Measurements from ENCODE around the gene NRDC.

NRDC gene

DNA sequence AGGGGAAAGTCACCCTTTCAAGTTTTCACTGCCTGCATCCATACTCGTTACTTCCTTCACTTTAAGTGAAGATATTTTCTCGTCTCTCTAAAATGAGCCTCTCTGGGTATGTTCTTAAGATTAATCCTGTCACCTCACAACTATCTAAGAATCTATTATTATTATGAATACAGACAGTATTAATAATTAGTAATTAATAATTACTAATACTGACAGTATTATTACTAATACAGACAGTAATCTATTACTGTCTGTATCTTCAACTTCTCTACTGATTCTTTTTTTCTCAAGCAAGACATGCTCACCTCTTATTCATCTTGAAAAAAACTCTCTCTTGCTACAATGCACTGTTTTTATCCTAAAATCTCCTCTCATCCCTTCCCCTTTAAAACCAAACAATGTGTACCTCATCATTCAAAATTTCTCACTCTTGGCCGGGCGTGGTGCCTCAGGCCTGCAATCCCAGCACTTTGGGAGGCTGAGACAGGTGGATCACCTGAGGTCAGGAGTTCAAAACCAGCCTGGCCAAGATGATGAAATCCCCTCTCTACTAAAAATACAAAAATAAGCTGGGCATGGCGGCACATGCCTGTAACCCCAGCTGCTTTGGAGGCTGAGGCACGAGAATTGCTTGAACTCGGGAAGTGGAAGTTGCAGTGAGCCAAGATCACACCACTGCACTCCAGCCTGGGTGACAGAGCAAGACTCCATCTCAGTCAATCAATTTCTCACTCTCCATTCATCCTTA, 7.8 kb downstream of the NRDC start:
- FAIRE-seq (no peak), DNase-seq (ENCODE audit: insufficient read length, low spot score) (no peak)
- TF ChIP-seq POLR2A (IDR thresholded peaks at IDR 0.05; ENCODE audit: low read depth, low read length): no peak

DNA sequence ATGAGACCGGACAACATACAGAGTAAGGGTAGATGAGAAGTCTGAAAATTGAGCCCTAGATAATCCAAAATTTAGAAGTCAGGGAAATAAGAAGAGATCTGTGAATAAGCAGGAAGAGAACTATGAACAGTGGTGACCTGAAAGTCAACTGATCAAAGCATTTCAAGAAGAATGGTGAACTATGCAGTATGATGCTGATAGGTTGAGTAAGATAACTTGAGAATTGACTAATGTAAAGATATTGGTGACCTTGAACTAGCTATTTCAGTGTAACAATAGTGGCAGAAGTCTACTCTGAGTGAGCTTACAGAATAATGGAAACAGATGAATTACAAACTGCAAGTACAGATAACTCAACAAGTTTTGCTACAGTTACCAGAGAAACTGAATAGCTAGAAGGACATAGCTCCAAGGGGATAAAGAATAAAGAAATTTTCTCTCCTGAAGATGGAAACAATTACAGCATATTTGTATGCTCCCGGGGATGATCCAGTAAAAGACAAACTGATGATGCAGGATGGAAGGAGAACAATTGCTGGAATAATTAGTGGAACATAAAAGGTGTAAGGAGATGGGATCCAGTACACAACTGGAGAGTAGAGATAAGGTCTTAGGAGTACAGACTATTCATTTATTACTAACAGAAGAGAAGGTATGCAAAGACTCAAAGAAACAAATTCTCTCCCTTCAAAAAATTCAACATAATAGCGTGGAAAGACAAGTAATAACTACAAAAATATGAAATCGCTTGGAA, 10.9 kb downstream of the NRDC start:
- DNase-seq (ENCODE audit: insufficient read length, low spot score) (no peak), FAIRE-seq (peak; percentile 20)
- TF ChIP-seq POLR2A (IDR thresholded peaks at IDR 0.05; ENCODE audit: low read depth, low read length): no peak

DNA sequence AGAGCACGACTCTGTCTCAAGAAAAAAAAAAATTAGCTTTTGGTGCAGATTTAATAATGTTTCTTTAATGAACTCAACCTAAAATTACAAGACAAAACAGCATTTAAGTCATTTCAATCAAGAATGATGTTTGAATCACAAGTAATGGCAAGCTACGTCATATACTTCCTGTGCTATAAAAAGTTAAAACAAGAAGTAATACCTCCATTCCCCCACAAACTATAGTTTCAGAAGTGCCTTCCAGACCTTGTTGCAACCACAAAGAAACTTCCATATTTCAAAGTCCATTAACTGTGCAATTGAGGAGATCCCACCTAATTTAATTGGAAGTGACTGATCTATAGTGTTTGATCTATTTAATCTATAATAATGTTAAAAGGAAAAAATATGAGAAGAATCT, 15.1 kb downstream of the NRDC start:
- FAIRE-seq: no peak
- no peak for TF ChIP-seq POLR2A (IDR thresholded peaks at IDR 0.05; ENCODE audit: low read depth, low read length)
- no peak for DNase-seq (ENCODE audit: insufficient read length, low spot score)

DNA sequence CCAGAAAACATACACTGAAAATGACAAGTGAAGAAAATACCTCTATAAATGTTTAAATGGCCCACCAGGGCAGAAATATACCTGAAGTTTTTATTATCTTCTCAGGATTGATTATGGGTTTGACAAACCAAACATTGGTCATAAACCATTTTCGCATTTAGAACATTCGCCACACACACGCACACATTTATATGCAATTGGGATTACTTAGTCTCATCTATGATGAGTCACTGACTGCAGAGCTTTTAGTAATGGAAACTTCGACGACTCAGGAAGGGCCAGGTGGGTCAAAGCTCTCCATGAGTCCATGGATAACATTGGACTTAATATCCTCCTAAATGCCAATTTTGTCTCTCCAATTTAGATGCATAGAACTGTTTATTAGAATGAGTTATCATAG, 16.9 kb downstream of the NRDC start:
- no peak for TF ChIP-seq POLR2A (IDR thresholded peaks at IDR 0.05; ENCODE audit: low read depth, low read length)
- FAIRE-seq (no peak), DNase-seq (ENCODE audit: insufficient read length, low spot score) (no peak)

DNA sequence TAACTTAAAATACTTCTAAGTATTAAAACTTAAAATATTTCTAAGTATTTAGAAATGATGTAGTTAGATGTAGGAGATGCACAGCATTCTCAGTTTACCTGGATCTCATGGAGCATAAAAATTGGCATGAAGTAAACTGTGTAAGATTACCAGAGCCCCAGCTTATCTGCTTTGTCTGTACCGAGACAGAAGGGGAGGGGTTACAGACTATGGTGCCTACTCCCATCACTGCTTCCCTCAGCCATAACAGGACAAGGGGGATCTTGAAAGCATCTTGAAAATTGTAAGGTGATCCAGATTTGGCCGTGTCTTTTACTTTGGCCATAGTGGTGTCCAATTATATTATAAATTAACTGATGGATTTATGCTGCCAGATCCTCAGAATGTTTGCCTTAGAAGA, 18.8 kb downstream of the NRDC start:
- TF ChIP-seq POLR2A (IDR thresholded peaks at IDR 0.05; ENCODE audit: low read depth, low read length): no peak
- FAIRE-seq: no peak
- no peak for DNase-seq (ENCODE audit: insufficient read length, low spot score)

DNA sequence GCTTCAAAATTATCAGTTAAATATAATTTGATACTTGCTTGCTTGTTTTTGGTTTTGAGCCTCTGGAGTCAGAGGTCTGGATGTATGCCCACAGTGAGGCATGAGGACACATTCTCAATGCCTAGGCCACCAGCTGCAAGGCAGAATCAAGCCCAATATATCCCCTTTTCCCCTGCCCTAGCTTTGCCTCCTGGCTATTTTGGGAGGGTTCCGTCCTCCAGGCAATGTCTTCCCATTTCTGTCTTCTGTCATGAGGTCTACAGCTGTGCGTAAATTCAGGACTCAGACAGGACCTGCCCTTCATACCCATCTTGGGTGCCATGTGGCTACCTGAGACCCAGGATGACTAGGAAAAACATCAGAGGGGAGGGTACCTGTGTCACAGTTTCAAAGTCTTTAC, 19.2 kb downstream of the NRDC start:
- TF ChIP-seq POLR2A (IDR thresholded peaks at IDR 0.05; ENCODE audit: low read depth, low read length): no peak
- FAIRE-seq: no peak
- DNase-seq (ENCODE audit: insufficient read length, low spot score): no peak

DNA sequence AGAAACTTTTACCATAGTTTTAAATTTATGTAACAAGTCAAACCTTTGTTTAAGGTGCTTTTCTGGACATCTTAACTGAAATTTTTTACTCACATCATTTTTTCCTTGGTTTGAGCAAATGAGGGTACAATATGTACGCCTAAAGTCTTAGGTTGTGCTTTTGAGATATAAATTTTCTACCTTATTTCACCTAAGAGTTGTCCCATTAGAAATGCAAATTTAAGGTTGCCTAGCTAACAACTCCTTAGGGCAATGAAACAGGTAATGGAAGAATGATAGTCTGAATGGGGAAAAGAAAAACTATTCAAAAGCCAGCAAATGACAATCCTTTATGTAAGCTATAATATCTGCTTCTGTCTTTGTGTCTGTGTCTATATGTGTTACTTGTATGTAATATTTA, 19.6 kb downstream of the NRDC start:
- FAIRE-seq (no peak), DNase-seq (ENCODE audit: insufficient read length, low spot score) (no peak)
- TF ChIP-seq POLR2A (IDR thresholded peaks at IDR 0.05; ENCODE audit: low read depth, low read length): no peak

DNA sequence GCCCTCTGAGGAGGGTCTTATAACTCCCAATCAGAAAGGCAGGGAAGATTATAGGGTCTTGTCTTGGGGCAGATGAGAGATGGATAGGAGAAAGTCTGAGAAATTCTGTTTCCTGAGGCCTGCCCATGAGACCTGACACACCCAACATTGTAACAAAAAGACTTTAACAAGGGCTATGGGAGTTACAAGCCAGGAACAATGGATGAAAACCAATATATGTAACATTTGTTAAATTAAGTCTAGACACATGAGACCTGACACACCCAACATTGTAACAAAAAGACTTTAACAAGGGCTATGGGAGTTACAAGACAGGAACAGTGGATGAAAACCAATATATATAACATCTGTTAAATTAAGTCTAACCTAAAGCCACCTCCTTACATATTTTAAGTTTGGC, 21.8 kb downstream of the NRDC start:
- FAIRE-seq (no peak), DNase-seq (ENCODE audit: insufficient read length, low spot score) (no peak)
- no peak for TF ChIP-seq POLR2A (IDR thresholded peaks at IDR 0.05; ENCODE audit: low read depth, low read length)

DNA sequence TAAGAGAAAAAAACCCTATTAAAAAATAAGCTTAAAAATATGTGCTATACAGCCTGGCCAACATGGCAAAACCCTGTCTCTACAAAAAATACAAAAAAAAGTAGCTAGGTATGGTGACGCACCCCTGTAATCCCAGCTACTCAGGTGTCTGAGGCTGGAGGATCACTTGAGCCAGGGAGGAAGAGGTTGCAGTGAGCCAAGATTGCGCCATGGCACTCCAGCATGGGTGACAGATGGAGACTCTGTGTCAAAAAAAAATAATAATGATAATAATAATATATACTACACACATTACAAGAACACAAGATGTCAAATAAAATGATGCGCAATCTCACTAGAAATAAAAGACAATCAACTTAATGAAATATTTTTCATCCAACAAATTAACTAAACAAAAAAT, 22.9 kb downstream of the NRDC start:
- DNase-seq (ENCODE audit: insufficient read length, low spot score) (no peak), FAIRE-seq (no peak)
- TF ChIP-seq POLR2A (IDR thresholded peaks at IDR 0.05; ENCODE audit: low read depth, low read length): no peak

DNA sequence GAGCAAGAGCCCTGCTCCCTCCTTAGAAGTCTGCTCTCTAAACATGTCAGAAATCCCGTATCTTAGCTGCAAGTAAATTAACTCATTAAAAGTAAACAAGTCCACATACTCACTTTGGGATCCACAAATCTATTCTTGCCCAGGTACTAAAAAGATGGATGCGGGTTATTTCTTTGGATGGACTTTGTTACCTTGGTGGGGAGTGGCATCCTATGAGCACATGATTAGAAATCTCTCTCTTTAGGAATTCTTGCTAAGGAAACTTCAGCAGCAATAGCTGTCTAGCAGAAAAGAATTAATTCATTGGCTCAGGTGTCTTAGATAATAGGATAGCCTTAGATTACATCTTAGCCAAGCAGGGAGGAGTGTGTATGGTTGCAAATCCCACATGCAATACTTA, 25.2 kb downstream of the NRDC start:
- FAIRE-seq (no peak), DNase-seq (ENCODE audit: insufficient read length, low spot score) (no peak)
- TF ChIP-seq POLR2A (IDR thresholded peaks at IDR 0.05; ENCODE audit: low read depth, low read length): no peak

DNA sequence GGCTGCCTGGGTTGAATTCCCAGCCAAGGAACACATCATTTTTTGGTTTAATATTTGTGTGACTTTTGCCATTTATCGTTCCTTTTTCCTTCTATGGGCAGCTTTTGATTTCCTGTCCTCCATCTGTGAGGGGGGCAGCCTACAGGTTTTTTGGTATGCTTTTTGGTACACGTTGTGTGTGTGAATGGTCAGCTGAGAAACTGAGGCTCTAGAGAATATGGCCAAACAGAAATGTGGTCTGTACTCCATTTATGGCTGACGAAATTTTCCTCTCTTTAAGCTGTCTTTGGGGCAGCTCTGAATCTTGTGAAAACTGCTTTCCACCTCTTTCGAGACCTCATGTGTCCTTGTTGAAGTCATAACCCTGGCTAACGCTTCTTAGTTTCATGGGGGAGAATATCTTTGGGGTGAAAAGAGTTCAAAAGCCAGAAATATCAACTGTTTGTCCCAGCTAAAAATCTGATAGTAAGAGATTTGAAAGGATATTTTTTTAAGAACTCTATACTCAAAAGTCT, 26.6 kb downstream of the NRDC start:
- no peak for TF ChIP-seq POLR2A (IDR thresholded peaks at IDR 0.05; ENCODE audit: low read depth, low read length)
- DNase-seq (ENCODE audit: insufficient read length, low spot score): no peak
- no peak for FAIRE-seq

DNA sequence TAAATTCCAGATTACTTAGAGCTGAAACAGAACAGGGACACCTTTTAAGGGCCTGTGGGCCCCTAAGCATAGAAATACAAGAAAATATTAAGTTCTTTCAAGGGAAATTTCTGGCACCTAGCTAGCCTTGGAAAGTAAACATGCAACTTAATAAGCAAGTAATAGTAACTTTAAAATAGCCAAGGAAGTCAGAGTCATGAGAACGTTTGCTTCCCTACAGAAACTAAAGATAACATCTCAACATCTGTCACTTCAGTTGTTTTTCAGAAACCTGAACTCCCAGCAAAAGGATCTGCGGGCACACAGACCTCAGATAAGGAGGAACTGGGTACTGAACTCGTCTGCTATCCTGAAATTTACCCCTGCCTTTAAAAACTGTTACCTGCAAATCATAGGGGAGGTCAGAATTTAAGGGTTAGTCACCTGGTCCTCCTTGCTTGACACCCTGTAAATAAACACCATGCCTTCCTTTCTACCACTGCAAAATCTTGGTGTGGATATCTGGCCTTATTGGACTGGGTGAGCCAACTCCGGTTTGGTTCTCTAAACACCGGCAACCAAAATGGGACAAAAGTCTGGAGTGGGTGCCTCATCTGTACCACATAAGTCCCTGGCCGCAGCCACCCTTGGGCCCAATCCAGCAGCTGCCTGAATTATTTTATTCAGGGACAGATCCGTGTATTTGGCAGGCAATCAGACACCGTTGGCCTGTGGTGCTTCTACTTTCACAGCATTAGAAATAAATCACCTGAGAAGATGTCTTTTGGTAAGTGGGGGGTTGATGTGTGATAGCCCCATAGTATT, 27.9 kb downstream of the NRDC start:
- no peak for TF ChIP-seq POLR2A (IDR thresholded peaks at IDR 0.05; ENCODE audit: low read depth, low read length)
- no peak for FAIRE-seq
- no peak for DNase-seq (ENCODE audit: insufficient read length, low spot score)

DNA sequence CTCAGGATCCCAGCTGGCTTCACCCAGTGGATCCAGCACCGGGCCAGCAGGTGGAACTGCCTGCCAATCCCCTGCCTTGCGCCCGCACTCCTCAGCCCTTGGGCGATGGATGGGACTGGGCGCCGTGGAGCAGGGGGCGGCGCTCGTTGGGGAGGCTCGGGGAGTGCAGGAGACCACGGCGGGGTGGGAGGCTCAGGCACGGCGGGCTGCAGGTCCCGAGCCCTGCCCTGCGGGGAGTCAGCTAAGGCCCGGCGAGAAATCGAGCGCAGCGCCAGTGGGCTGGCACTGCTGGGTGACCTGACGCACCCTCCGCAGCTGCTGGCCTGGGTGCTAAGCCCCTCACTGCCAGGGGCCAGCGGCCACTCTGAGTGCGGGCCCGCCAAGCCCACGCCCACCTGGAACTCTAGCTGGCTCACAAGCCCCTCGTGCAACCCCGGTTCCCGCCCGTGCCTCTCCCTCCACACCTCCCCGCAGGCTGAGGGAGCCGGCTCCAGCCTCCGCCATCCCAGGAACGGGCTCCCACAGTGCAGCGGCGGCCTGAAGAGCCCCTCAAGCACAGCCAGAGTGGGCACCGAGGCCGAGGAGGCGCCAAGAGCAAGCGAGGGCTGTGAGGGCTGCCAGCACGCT, 31.1 kb downstream of the NRDC start:
- no peak for TF ChIP-seq POLR2A (IDR thresholded peaks at IDR 0.05; ENCODE audit: low read depth, low read length)
- FAIRE-seq (no peak), DNase-seq (ENCODE audit: insufficient read length, low spot score) (no peak)

DNA sequence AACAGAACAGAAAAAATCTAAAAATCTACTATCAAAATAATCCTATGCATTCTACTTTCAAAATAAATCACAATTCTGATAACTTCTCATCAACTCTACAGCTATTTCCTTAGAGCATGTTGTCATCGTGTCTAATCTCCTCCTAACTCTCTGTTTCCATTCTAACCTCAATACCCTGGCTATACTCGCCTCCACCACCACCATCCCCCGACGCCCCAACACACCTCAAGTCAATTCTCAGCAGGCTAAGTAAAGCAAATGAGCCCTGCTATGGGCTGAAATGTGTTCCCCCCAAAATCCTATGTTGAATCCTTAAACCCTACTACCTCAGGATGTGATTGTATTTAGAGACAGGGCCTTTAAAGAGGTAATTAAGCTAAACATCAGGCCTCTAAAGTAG, 34.6 kb downstream of the NRDC start:
- TF ChIP-seq POLR2A (IDR thresholded peaks at IDR 0.05; ENCODE audit: low read depth, low read length): no peak
- no peak for DNase-seq (ENCODE audit: insufficient read length, low spot score)
- FAIRE-seq: peak; percentile 20
